Measurements from ENCODE around the gene PNPLA3.

DNA sequence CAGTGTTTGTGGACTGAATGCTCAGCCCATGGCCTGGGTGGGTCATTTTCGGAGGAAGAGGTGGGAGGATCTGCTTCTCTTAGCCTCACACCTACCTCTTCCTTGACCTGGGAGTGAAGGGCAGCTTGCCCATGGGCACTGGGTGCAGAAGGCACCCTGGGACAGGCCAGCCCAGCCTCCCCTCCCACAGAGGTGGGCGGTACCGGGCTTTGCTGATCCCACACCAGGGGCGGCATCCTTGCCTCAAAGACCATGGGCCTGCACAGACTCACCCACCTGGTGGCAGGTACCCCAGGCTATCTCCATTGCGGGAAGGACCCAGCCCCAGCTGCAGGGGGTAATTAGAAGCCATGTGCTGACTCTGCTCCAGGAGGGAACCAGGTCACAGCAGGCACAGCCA lies 30.3 kb upstream of the PNPLA3 start:
- TF ChIP-seq, protein P1, sequence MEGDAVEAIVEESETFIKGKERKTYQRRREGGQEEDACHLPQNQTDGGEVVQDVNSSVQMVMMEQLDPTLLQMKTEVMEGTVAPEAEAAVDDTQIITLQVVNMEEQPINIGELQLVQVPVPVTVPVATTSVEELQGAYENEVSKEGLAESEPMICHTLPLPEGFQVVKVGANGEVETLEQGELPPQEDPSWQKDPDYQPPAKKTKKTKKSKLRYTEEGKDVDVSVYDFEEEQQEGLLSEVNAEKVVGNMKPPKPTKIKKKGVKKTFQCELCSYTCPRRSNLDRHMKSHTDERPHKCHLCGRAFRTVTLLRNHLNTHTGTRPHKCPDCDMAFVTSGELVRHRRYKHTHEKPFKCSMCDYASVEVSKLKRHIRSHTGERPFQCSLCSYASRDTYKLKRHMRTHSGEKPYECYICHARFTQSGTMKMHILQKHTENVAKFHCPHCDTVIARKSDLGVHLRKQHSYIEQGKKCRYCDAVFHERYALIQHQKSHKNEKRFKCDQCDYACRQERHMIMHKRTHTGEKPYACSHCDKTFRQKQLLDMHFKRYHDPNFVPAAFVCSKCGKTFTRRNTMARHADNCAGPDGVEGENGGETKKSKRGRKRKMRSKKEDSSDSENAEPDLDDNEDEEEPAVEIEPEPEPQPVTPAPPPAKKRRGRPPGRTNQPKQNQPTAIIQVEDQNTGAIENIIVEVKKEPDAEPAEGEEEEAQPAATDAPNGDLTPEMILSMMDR (IDR thresholded peaks at IDR 0.05; ENCODE audit: insufficient read depth, low read length) = no peak
- TF ChIP-seq, protein P2, sequence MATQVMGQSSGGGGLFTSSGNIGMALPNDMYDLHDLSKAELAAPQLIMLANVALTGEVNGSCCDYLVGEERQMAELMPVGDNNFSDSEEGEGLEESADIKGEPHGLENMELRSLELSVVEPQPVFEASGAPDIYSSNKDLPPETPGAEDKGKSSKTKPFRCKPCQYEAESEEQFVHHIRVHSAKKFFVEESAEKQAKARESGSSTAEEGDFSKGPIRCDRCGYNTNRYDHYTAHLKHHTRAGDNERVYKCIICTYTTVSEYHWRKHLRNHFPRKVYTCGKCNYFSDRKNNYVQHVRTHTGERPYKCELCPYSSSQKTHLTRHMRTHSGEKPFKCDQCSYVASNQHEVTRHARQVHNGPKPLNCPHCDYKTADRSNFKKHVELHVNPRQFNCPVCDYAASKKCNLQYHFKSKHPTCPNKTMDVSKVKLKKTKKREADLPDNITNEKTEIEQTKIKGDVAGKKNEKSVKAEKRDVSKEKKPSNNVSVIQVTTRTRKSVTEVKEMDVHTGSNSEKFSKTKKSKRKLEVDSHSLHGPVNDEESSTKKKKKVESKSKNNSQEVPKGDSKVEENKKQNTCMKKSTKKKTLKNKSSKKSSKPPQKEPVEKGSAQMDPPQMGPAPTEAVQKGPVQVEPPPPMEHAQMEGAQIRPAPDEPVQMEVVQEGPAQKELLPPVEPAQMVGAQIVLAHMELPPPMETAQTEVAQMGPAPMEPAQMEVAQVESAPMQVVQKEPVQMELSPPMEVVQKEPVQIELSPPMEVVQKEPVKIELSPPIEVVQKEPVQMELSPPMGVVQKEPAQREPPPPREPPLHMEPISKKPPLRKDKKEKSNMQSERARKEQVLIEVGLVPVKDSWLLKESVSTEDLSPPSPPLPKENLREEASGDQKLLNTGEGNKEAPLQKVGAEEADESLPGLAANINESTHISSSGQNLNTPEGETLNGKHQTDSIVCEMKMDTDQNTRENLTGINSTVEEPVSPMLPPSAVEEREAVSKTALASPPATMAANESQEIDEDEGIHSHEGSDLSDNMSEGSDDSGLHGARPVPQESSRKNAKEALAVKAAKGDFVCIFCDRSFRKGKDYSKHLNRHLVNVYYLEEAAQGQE (IDR thresholded peaks at IDR 0.05; ENCODE audit: insufficient replicate concordance, low read depth) = no peak
- no peak for TF ChIP-seq POLR2AphosphoS5 (IDR thresholded peaks at IDR 0.05; ENCODE audit: low read depth)
- no peak for TF ChIP-seq GABPA (IDR thresholded peaks at IDR 0.05; ENCODE audit: low read depth)
